GM18519 (cell line): ENCODE data around the gene GMIP.

Experiments
- ATAC-seq: cut with Tn5 transposase; IDR thresholded peaks from one replicate; pipeline ENCODE4 v1.9.1; 2021; ENCODE audit warnings: mild to moderate bottlenecking, moderate library complexity; ENCODE audit not compliant: unreplicated experiment, low FRiP score

The GMIP gene

GRCh38 chr19:19659646-19660245 is 16.3 kb upstream of the GMIP start:
- ATAC-seq = no peak

DNA sequence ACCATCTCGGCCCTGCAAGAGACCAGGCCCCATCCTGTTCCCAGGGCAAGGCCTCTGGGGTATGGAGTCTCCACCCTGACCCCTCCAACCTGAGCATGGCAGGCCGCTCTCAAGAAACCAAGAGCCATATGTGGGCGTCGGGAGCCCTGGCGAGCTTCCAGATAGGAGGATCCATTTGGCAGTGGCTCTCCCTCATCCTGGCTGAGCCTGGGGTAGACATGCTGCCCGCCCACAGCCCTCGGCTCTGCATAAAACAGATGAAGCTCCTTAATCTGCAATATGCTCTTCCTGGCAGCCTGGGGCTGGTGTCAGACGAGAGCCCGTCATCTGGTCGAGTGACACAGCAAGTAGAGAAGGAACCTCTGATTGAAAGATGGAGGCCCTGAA is 13.9 kb upstream of the GMIP start:
- no peak for ATAC-seq

GRCh38 chr19:19656451-19657396 is 13.3 kb upstream of the GMIP start:
- ATAC-seq = no peak

- ATAC-seq = no peak
These were observed 12.3 kb upstream of the GMIP start for GRCh38 chr19:19655641-19656343.

GRCh38 chr19:19655051-19655594 is 11.7 kb upstream of the GMIP start:
- no peak for ATAC-seq

- ATAC-seq = no peak
These were observed 11.0 kb upstream of the GMIP start for GRCh38 chr19:19654441-19654840.

DNA sequence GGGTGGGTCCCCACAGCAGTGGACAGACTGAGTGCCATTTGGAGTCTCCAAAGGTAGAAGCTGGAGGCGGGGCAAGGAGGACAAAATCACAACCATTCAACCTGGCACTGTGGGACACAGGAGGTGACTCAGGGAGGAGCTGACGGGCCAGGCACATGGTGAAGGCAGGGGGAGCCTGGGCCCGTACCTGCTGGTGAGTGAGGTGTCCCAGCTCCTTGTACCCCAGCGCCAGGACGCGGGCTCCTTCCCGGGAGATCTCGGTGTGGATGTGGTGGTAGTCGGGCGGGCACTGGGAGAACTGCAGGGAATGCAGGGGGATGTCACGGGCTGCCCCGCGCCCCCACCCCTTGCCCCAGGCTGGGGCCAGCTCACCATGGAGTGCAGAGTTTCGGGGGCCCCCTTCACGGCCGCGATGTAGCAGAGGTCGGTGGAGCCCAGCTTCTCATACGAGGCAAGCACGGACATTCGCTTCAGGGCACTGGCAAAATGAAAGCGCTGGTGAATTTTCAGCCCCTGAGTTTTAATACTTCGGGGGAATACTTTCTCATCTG is 10.2 kb upstream of the GMIP start:
- no peak for ATAC-seq

GRCh38 chr19:19652482-19653295 is 9.2 kb upstream of the GMIP start:
- no peak for ATAC-seq

GRCh38 chr19:19651076-19651475 is 7.6 kb upstream of the GMIP start:
- no peak for ATAC-seq

- no peak for ATAC-seq
These were observed 6.9 kb upstream of the GMIP start for GRCh38 chr19:19650331-19650730.

- ATAC-seq = no peak
These were observed 6.1 kb upstream of the GMIP start for GRCh38 chr19:19649580-19649995.

GRCh38 chr19:19649155-19649554 is 5.7 kb upstream of the GMIP start:
- ATAC-seq = no peak

- no peak for ATAC-seq
These were observed 3.8 kb upstream of the GMIP start for GRCh38 chr19:19647037-19647835.

- ATAC-seq = no peak
These were observed 1.9 kb upstream of the GMIP start for GRCh38 chr19:19645233-19645870.

GRCh38 chr19:19644054-19644388 is 564 bp upstream of the GMIP start:
- no peak for ATAC-seq

GRCh38 chr19:19642506-19643157 is 825 bp downstream of the GMIP start:
- ATAC-seq = no peak

- ATAC-seq = no peak
These were observed 5.8 kb downstream of the GMIP start for GRCh38 chr19:19637523-19638251.

GRCh38 chr19:19637186-19637522 is 6.3 kb downstream of the GMIP start:
- ATAC-seq = no peak
